GM19238 (cell line): Measurements from ENCODE around the gene SLC38A5.
"Not testable (repeated sequence)": the region's sequence is repeated elsewhere in the genome, so short reads cannot be mapped to it uniquely, and the experiment has no call there.

ENCODE experiments used
- DNase-seq: peaks from one replicate; pipeline ENCODE4 v3.0.0; 2011; ENCODE audit warnings: low spot score; ENCODE audit not compliant: insufficient read length

SLC38A5 gene

DNA sequence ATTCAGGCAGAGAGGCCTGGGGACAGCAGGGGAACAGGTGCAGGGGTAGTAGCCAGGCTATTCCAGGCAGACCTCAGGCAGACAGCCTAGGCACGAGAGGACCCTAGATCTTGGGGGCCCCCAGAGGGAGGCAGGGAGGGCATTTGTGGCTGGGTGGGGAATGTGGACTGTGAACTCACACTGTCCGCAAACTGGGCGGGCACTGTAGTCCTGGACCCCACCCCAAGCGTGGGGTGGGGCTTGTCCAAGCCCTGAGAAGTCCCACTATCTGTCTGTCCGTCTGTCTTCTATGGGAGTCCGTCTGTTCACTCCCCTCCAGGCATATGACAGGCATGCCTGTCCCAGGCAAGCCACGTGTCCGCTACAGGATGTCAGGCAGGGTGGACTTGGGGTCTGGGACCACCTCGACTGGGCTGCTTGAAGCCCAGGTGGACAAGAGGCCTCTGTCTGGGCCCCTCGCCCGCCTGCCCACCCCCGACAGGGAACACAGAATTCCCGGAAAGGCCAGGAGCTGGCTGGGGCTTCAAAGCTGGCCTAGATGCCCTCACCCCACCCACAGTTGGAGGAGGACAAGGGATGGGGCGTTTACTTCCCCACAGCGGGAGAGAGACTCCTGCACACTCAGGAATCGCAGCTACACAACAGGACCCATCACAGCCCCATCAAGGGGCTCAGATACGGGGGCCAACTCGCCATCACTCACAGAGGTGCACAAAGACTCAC is at the start of gene SLC38A5:
SLC38A5 (minus strand) TSS at position 151 of the 723 bp plus-strand sequence. CDS start 2,336 bp downstream, outside the sequence.
- DNase-seq = no peak

GRCh38 chrX:48519481-48519880 is 49.4 kb upstream of the SLC38A5 start:
- DNase-seq = not testable (repeated sequence)

GRCh38 chrX:48516987-48517386 is 46.9 kb upstream of the SLC38A5 start:
- DNase-seq = no peak

- no peak for DNase-seq
These were observed 46.2 kb upstream of the SLC38A5 start for GRCh38 chrX:48516285-48516684.

DNA sequence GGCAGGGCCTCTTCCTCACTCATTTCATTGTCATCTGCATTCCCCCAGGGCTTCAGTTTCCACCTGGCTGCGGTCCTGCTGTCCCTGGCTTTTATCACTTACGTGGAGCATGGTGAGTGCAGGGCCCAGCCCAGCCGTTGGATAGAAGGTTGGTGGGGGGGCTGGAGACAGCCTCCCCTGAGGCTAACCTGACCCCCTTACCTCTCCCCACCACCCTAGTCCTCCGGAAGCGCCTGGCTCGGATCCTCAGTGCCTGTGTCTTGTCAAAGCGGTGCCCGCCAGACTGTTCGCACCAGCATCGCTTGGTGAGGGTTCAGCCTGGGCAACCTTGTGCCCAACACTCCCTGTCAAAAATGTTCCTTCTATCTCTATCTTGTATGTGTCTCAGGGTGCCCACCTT is 45.8 kb upstream of the SLC38A5 start:
- DNase-seq = no peak

- DNase-seq = no peak
These were observed 44.9 kb upstream of the SLC38A5 start for GRCh38 chrX:48514868-48515460.

DNA sequence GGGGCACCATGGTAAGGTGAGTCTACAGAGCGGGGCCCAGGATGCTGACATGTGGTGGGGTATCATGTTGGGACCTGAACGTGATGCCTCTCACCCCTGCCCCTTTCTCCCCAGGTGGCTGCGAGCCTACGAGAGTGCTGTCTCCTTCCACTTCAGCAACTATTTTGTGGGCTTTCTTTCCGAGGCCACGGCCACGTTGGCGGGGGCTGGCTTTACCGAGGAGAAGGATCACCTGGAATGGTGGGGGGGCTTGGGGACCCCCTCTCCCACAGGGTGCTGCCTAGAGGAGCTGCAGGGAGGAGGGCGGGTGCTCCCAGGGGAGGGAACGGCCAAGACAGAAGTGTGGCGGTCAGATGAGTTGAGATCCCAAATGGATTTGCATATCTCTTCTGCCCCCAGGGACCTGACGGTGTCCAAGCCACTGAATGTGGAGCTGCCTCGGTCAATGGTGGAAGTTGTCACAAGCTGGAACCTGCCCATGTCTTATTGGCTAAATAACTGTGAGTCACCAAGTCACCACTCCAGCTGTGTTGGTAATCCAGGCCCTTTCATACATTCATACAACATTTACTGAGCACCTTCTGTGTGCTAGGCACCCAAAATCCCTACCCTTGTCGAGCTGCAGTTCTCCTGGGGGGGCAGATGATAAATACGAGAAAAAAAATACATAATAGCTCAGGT is 44.2 kb upstream of the SLC38A5 start:
- DNase-seq = no peak

DNA sequence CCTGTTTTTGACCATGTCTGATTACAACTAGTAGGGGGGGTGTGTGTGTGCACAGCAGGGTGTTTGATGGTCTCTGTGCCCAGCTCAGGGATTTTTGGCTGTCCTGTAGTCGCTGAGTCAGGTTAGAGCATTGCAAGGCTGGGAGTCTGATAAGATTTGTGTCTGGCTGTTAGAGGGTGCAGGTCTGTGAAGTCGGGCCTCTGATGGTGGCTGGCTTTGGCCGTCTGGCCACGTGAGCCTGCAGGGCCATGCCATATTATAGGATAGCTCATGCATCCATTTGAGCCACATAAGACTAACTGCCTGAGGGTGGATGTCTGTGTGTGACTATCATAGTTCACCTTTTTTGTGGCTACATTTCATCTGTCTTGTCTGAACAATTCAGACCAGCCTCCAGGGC is 43.6 kb upstream of the SLC38A5 start:
- no peak for DNase-seq

- DNase-seq = no peak
These were observed 42.4 kb upstream of the SLC38A5 start for GRCh38 chrX:48512371-48512935.

- no peak for DNase-seq
These were observed 41.5 kb upstream of the SLC38A5 start for GRCh38 chrX:48511560-48511959.

DNA sequence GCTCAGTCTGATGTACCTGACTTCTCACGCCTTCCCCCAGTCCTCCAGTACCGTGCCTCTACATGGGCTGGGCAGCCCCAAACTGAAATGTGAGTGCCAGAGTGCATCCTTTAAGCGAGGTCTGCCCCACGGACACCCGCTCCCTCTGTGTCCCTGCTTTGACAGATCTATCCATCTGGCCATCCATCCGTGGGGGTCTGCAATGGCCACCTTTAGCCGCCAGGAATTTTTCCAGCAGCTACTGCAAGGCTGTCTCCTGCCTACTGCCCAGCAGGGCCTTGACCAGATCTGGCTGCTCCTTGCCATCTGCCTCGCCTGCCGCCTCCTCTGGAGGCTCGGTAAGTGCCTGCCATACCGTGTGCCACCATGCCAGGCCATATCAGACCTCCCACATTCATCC is 39.6 kb upstream of the SLC38A5 start:
- DNase-seq = no peak

GRCh38 chrX:48509245-48509590 is 39.2 kb upstream of the SLC38A5 start:
- DNase-seq = no peak

GRCh38 chrX:48508400-48509244 is 38.6 kb upstream of the SLC38A5 start, which contains the start of gene PORCN:
PORCN (plus strand) TSS chrX:48508992; CDS start chrX:48509821, 829 bp downstream.
- peak; percentile 91 for DNase-seq

- DNase-seq = no peak
These were observed 37.2 kb upstream of the SLC38A5 start for GRCh38 chrX:48507246-48507645.

DNA sequence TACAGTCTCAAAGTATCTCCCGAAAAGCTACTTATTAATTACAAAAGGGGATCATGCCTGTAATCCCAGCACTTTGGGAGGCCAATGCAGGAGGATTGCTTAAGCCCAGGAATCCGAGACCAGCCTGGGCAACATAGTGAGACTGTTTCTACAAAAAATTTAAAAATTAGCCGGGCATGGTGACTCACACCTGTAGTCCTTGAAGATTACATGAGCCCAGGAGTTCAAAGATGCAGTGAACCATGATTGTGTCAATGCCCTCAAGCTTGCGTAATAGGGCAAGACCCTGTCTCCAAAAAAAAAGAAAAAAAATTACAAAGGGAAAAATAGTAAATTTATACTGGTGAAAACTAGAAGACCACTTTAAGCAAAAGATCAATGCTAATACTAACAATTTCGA is 35.4 kb upstream of the SLC38A5 start:
- no peak for DNase-seq

- no peak for DNase-seq
These were observed 34.2 kb upstream of the SLC38A5 start for GRCh38 chrX:48504261-48504660.

DNA sequence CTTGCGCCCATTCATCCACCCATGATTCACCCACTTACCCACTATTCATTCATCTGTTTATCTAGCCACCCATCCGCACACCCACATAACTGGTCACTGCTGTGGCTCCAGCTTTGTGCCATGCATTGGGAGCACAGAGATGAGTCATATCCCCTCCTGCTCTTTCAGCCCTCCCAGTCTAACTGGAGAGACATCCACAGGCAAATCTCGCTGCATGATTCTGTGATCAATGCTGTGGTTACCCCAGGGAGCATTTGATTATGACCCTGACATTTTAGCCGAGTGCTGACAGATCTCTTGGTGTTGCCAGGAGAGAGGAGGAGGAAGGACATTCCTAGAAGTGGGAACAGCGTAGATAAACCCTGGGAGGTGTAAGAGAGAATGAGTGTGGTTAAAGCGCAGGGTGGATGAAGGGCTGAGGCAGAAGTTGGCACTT is 28.3 kb upstream of the SLC38A5 start:
- no peak for DNase-seq

DNA sequence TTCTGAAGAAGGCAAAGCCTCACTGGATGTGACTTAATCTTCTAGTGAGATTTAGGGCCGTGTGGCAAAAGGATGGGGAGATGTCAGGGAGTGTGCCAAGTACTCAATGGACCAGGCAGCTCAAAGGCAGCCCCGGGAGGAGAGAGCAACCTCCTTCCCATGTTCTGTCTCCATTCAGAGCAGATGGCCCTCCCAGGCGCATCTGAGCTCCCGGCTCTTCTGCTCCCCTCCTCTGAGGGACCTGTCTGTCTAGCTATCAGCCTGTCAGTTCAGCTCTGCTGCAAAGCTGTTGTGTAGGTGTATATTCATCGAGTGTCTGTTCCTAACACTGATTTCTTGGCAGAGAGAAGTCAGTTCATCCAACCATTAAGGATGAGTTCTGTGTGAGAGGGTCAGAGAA is 27.8 kb upstream of the SLC38A5 start:
- no peak for DNase-seq

DNA sequence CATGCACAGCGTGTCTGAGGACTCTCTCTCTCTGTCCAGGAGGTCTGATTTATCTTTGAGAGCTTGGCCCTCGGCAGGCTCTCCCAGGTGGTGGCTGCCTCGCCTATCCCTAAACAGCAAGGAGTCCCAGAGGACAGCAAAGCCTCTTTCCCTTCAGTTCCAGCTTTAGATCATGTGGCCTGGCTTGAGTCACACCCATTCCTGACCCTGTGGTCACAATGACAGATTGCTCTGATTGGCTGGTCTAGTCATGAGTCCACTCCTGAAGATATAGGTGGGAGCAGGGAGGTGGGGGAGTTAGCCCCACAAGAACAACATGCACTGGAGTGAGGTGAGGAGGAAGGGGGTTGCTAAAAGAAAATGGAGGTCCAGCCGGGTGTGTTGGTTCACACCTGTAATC is 26.6 kb upstream of the SLC38A5 start:
- no peak for DNase-seq

- no peak for DNase-seq
These were observed 23.9 kb upstream of the SLC38A5 start for GRCh38 chrX:48493890-48494364.

DNA sequence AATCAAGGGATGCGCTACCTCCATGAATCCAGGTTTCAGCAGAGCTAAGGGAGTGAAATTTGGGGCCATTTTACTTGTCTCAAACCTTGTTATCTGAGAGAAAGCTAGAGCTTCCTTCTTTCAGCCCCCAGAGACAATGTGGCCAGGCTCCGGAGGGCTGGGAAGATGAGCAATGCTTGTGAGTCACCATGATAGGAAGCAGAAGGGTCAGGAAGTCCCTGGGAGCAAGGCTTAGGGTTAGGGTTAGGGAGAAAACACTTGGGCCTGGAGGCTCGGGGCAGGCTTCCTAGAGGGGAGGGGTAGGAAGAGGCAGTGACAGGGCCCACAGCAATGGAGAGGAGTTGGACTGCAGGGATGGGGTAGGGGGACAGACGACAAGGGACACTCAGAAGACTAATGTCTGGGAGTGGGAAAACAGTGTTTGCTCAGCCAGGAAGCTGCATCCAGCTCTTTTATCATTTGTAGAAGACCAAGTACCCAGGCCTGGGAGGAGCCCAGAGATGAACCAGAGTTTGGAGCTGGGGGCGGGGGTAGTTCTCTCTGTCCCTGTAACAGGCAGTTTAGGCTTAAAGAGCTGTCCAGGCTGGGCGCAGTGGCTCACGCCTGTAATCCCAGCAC is 22.3 kb upstream of the SLC38A5 start:
- DNase-seq = no peak
